ENCODE measurements around the gene CTSS. TPM values are rescaled to one million over a fixed set of nuclear protein-coding genes. Genes with fewer than 3 reads are reported as not detected.

Gene CTSS
- total RNA-seq, 1 experiment from 2014 or later: 0.57 TPM

DNA sequence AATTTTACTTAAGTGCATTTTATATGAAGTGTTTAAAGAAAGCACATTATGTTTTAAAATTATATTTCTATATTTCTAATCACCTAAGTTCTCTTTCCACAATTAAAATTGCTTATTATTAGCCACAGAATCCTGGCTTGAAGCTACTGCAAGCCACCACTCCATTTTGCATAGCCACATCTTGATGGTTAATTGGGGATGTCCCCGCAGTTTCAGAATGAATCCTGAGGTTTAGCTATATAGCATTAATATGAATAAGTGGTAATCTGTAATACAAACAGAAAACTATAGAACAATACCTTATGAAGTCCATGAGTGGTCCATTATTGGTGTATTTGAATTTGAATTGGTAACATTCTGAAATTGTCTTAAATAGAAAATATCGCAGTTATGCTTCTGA is 57.0 kb downstream of the CTSS start:
- no TSS peak for BruUV-seq (replicated peaks)
- no peak overlapping the region for H3K4me2 ChIP-seq (ENCODE audit: low read length)
- H3K27me3 ChIP-seq (ENCODE audit: insufficient read depth, low read length): no peaks in the 10 kb centered on the region
- RAD21 ChIA-PET (ENCODE audit: low non-redundant PET in 1 of 2, low total read pairs in 2 of 2, uncharacterized antibody in 2 of 2, unreplicated experiment in 2 of 2): no interaction called here
- no peak overlapping the region for H3K4me3 ChIP-seq (replicated peaks in 1 of 2; ENCODE audit: low read depth in 1 of 2, low read length in 2 of 2)
- H3K9me3 ChIP-seq (ENCODE audit: control insufficient read depth in 1 of 2, insufficient read depth in 1 of 2, low read depth in 1 of 2, low read length in 2 of 2): no peaks in the 10 kb centered on the region
- no peaks in the 10 kb centered on the region for H3K36me3 ChIP-seq (ENCODE audit: control insufficient read depth in 1 of 2, insufficient read depth in 2 of 2, low read length in 2 of 2)
- TF ChIP-seq SP1 (IDR thresholded peaks at IDR 0.05; ENCODE audit: low read depth) (no peak), FOSL1 (IDR thresholded peaks at IDR 0.05; ENCODE audit: low read depth) (no peak), RAD21 (IDR thresholded peaks at IDR 0.05; ENCODE audit: low read depth) (no peak)
- TF ChIP-seq, protein P1, sequence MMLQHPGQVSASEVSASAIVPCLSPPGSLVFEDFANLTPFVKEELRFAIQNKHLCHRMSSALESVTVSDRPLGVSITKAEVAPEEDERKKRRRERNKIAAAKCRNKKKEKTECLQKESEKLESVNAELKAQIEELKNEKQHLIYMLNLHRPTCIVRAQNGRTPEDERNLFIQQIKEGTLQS (IDR thresholded peaks at IDR 0.05): no peak
- H3K9me2 ChIP-seq (ENCODE audit: insufficient read depth): no peaks in the 10 kb centered on the region
- H3K9ac ChIP-seq (ENCODE audit: low read length): no peak overlapping the region
- CTCF ChIA-PET: no interaction called here
- no peak for DNase-seq (ENCODE audit: low read depth, low spot score)
- H2AFZ ChIP-seq (ENCODE audit: low read depth, low read length, poor library complexity, severe bottlenecking): peak overlapping the region; percentile 69
- H3K4me1 ChIP-seq (ENCODE audit: control insufficient read depth in 1 of 2, insufficient read depth in 2 of 2, low read length in 2 of 2): no peaks in the 10 kb centered on the region
- no peaks in the 10 kb centered on the region for H3K79me2 ChIP-seq (ENCODE audit: insufficient read depth, low read length)
- intact Hi-C loops (cut with micrococcal nuclease): no loop called here
- POLR2A ChIA-PET: no interaction called here
- no peak overlapping the region for H3K27ac ChIP-seq (ENCODE audit: low read depth, low read length)
- H4K20me1 ChIP-seq (ENCODE audit: insufficient read depth): no peaks in the 10 kb centered on the region
- no peak for ATAC-seq

DNA sequence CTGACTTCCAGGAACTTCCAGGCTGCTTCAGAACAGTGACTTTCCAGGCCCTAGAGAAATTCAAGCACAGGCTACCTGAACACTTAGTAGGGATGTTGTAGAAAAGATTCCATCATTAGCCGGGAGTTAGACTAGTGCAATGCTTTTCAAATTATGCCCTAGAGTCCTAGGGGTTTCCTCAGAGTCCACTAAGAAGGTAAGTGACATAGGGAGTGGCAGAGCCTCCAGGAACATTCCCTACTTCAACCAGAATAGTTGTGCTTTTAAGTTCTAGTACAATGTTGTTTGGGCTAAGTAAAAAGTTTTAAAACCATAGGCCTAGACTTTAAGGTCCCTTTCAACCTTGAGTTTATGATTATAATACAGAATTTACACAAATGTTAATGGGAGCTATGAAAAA is 59.5 kb downstream of the CTSS start:
- Histone ChIP-seq H3K4me1 (ENCODE audit: control insufficient read depth in 1 of 2, insufficient read depth in 2 of 2, low read length in 2 of 2) (no peaks in the 10 kb centered on the region), H2AFZ (ENCODE audit: low read depth, low read length, poor library complexity, severe bottlenecking) (peak overlapping the region; percentile 50), H3K9ac (ENCODE audit: low read length) (no peak overlapping the region), H3K27me3 (ENCODE audit: insufficient read depth, low read length) (no peaks in the 10 kb centered on the region), H3K4me3 (replicated peaks in 1 of 2; ENCODE audit: low read depth in 1 of 2, low read length in 2 of 2) (no peak overlapping the region), H3K4me2 (ENCODE audit: low read length) (no peak overlapping the region), H3K9me3 (ENCODE audit: control insufficient read depth in 1 of 2, insufficient read depth in 1 of 2, low read depth in 1 of 2, low read length in 2 of 2) (no peaks in the 10 kb centered on the region), H4K20me1 (ENCODE audit: insufficient read depth) (no peaks in the 10 kb centered on the region), H3K9me2 (ENCODE audit: insufficient read depth) (no peaks in the 10 kb centered on the region), H3K36me3 (ENCODE audit: control insufficient read depth in 1 of 2, insufficient read depth in 2 of 2, low read length in 2 of 2) (no peaks in the 10 kb centered on the region), H3K79me2 (ENCODE audit: insufficient read depth, low read length) (no peaks in the 10 kb centered on the region), H3K27ac (ENCODE audit: low read depth, low read length) (no peak overlapping the region)
- POLR2A ChIA-PET: interaction anchor here (1.4 kb wide), 1 partner anchor 9 kb away, joined by 8 read pairs; the partner anchor contains the start of gene GOLPH3L
- intact Hi-C loops (cut with micrococcal nuclease): no loop called here
- RAD21 ChIA-PET (ENCODE audit: low non-redundant PET in 1 of 2, low total read pairs in 2 of 2, uncharacterized antibody in 2 of 2, unreplicated experiment in 2 of 2): no interaction called here
- no TSS peak for BruUV-seq (replicated peaks)
- CTCF ChIA-PET: no interaction called here
- ATAC-seq (no peak), DNase-seq (ENCODE audit: low read depth, low spot score) (no peak)
- TF ChIP-seq RAD21 (IDR thresholded peaks at IDR 0.05; ENCODE audit: low read depth) (no peak), POLR2A (IDR thresholded peaks at IDR 0.05; ENCODE audit: borderline replicate concordance, extremely low read depth, insufficient read depth, insufficient read length) (no peak), FOSL1 (IDR thresholded peaks at IDR 0.05; ENCODE audit: low read depth) (no peak), ZBTB33 (IDR thresholded peaks at IDR 0.05; ENCODE audit: extremely low read depth, insufficient replicate concordance, low read length) (no peak), ZFX (IDR thresholded peaks at IDR 0.05) (no peak), SRF (IDR thresholded peaks at IDR 0.05; ENCODE audit: low read depth) (no peak)
- TF ChIP-seq, protein P2, sequence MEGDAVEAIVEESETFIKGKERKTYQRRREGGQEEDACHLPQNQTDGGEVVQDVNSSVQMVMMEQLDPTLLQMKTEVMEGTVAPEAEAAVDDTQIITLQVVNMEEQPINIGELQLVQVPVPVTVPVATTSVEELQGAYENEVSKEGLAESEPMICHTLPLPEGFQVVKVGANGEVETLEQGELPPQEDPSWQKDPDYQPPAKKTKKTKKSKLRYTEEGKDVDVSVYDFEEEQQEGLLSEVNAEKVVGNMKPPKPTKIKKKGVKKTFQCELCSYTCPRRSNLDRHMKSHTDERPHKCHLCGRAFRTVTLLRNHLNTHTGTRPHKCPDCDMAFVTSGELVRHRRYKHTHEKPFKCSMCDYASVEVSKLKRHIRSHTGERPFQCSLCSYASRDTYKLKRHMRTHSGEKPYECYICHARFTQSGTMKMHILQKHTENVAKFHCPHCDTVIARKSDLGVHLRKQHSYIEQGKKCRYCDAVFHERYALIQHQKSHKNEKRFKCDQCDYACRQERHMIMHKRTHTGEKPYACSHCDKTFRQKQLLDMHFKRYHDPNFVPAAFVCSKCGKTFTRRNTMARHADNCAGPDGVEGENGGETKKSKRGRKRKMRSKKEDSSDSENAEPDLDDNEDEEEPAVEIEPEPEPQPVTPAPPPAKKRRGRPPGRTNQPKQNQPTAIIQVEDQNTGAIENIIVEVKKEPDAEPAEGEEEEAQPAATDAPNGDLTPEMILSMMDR (IDR thresholded peaks at IDR 0.05 in 2 of 3, conservative IDR thresholded peaks at IDR 0.05 in 1 of 3; ENCODE audit: borderline replicate concordance in 1 of 3, insufficient read depth in 1 of 3, low read depth in 2 of 3, low read length in 2 of 3): no peak
- TF ChIP-seq, protein P1 (IDR thresholded peaks at IDR 0.05): no peak
